Small intestine (tissue), 7 donors: ENCODE measurements around the gene GLIS1. TPM values are rescaled to one million over a fixed set of nuclear protein-coding genes. Genes with fewer than 3 reads are reported as not detected.

ENCODE experiments used
- DNase-seq, 2 donors: peaks; one replicate each; pipeline versions ENCODE4 v3.0.0 to v3.0.0-alpha.2; 2013
- FAIRE-seq: peaks from 2 replicates; lab custom pipeline; 2012; peaks lifted over from hg19 to GRCh38; lab: Jason Lieb, UNC
- H3K27ac ChIP-seq, 3 donors: one replicate each; pipeline ENCODE4 v1.5.1; 2013; ENCODE audit warnings: low read length in 2 of 3, mild to moderate bottlenecking in 2 of 3, control low read depth in 1 of 3, inconsistent platforms in 1 of 3, low read depth in 1 of 3, moderate library complexity in 1 of 3
- H3K27me3 ChIP-seq, 3 donors: one replicate each; pipeline ENCODE4 v1.6.1; 2013; ENCODE audit warnings: low read length in 3 of 3, inconsistent platforms in 1 of 3; ENCODE audit not compliant: control insufficient read depth in 3 of 3, insufficient read depth in 3 of 3
- H3K36me3 ChIP-seq, 3 donors: one replicate each; pipeline ENCODE4 v1.6.1; 2013; ENCODE audit warnings: low read length in 3 of 3, inconsistent platforms in 1 of 3, low read depth in 1 of 3, mild to moderate bottlenecking in 1 of 3, moderate library complexity in 1 of 3; ENCODE audit not compliant: control insufficient read depth in 3 of 3, insufficient read depth in 2 of 3
- H3K4me1 ChIP-seq, 3 donors: one replicate each; pipeline ENCODE4 v1.6.1; 2013; ENCODE audit warnings: low read length in 2 of 3, inconsistent platforms in 1 of 3, low read depth in 1 of 3, mild to moderate bottlenecking in 1 of 3, moderate library complexity in 1 of 3; ENCODE audit not compliant: control insufficient read depth in 3 of 3, insufficient read depth in 2 of 3
- H3K4me3 ChIP-seq, 3 donors: one replicate each; pipeline ENCODE4 v1.5.1; 2013; ENCODE audit warnings: low read length in 3 of 3, control low read depth in 1 of 3, inconsistent platforms in 1 of 3, low read depth in 1 of 3, mild to moderate bottlenecking in 1 of 3, moderate library complexity in 1 of 3
- H3K9me3 ChIP-seq, 2 donors: one replicate each; pipeline ENCODE4 v1.6.1; 2013; ENCODE audit warnings: low read depth in 1 of 2, low read length in 1 of 2; ENCODE audit not compliant: control insufficient read depth in 2 of 2, insufficient read depth in 1 of 2
- WGBS, 3 donors: extraction: QIAGEN DNeasy Blood & Tissue Kit; methylation state at CpG; one replicate each; pipeline ENCODE4 v1.1.7; 2013; 5-methylcytosine and 5-hydroxymethylcytosine counted together
- polyA plus RNA-seq, 4 donors: library from polyadenylated mRNA; stranded (reverse) in 3 of 4; unstranded in 1 of 4; fragments of 200-250 nt in 3 of 4; fragments of 120-200 nt in 1 of 4; gene quantifications; one replicate each; pipeline versions ENCODE4 v1.2.1 to v1.2.3, GENCODE V29; 2013
- donor health status: healthy with polysubstance abuse.
- donor health status: control.
- donor health status: control.
- donor health status: Bipolar disorder and iron deficiency.
- donor health status: healthy.

The GLIS1 gene
- polyA plus RNA-seq, 4 donors = 0.19 to 0.50 TPM; not detected in 2

GRCh38 chr1:53578358-53578757 is 160.6 kb downstream of the GLIS1 start:
- FAIRE-seq = no peak
- WGBS, 3 donors = 58 to 77% (median 63%) methylated on average over 3 of the region's 3 CpGs
- no peaks in the 10 kb centered on the region for H3K27me3 ChIP-seq
- no peak overlapping the region for H3K4me3 ChIP-seq
- no peaks in the 10 kb centered on the region for H3K9me3 ChIP-seq
- H3K36me3 ChIP-seq = no peaks in the 10 kb centered on the region
- DNase-seq = no peak
- peaks cover 0 to 19% (median 0%) of the 10 kb centered on the region in 3 donors for H3K4me1 ChIP-seq
- H3K27ac ChIP-seq = no peak overlapping the region

- 83 to 90% (median 85%) methylated on average over 4 of the region's 4 CpGs for WGBS, 3 donors
- Histone ChIP-seq H3K36me3 (no peaks in the 10 kb centered on the region), H3K27ac (no peak overlapping the region), H3K27me3 (no peaks in the 10 kb centered on the region), H3K9me3 (no peaks in the 10 kb centered on the region), H3K4me3 (no peak overlapping the region), H3K4me1 (peaks cover 0 to 13% (median 0%) of the 10 kb centered on the region in 3 donors)
- FAIRE-seq = no peak
- DNase-seq = no peak
Observed at GRCh38 chr1:53577761-53578100, 161.2 kb downstream of the GLIS1 start.

GRCh38 chr1:53576866-53577760 is 161.9 kb downstream of the GLIS1 start:
- no peak for DNase-seq
- no peaks in the 10 kb centered on the region for H3K9me3 ChIP-seq
- no peak for FAIRE-seq
- no peak overlapping the region for H3K4me3 ChIP-seq
- H3K27ac ChIP-seq = no peak overlapping the region
- WGBS, 3 donors = 89 to 91% (median 89%) methylated on average over 5 of the region's 5 CpGs
- H3K4me1 ChIP-seq = peaks cover 0 to 8% (median 0%) of the 10 kb centered on the region in 3 donors
- H3K36me3 ChIP-seq = no peaks in the 10 kb centered on the region
- H3K27me3 ChIP-seq = no peaks in the 10 kb centered on the region

- Histone ChIP-seq H3K4me3 (no peak overlapping the region), H3K27ac (no peak overlapping the region), H3K4me1 (peaks cover 0 to 5% (median 0%) of the 10 kb centered on the region in 3 donors), H3K36me3 (no peaks in the 10 kb centered on the region), H3K9me3 (no peaks in the 10 kb centered on the region), H3K27me3 (no peaks in the 10 kb centered on the region)
- FAIRE-seq = no peak
- DNase-seq = no peak
- 71 to 73% (median 72%) methylated on average over 6 of the region's 6 CpGs for WGBS, 3 donors
Observed at GRCh38 chr1:53576381-53576801, 162.6 kb downstream of the GLIS1 start.

- WGBS, 3 donors = 70 to 89% (median 75%) methylated on average over 5 of the region's 5 CpGs
Observed at GRCh38 chr1:53575955-53576320, 163.0 kb downstream of the GLIS1 start.

GRCh38 chr1:53575141-53575954 is 163.6 kb downstream of the GLIS1 start:
- no peak overlapping the region for H3K4me3 ChIP-seq
- no peaks in the 10 kb centered on the region for H3K36me3 ChIP-seq
- H3K27me3 ChIP-seq = no peaks in the 10 kb centered on the region
- DNase-seq = no peak
- no peak overlapping the region for H3K27ac ChIP-seq
- H3K4me1 ChIP-seq = peaks cover 0 to 5% (median 0%) of the 10 kb centered on the region in 3 donors
- 64 to 77% (median 65%) methylated on average over 14 of the region's 14 CpGs for WGBS, 3 donors
- FAIRE-seq = no peak
- no peaks in the 10 kb centered on the region for H3K9me3 ChIP-seq

More at GRCh38 chr1:53575955-53576320, 163.0 kb downstream of the GLIS1 start:
- Histone ChIP-seq H3K4me1 (peaks cover 0 to 5% (median 0%) of the 10 kb centered on the region in 3 donors), H3K36me3 (no peaks in the 10 kb centered on the region), H3K27ac (no peak overlapping the region), H3K4me3 (no peak overlapping the region), H3K9me3 (no peaks in the 10 kb centered on the region), H3K27me3 (no peaks in the 10 kb centered on the region)
- no peak for FAIRE-seq
- DNase-seq = no peak

- H3K27ac ChIP-seq = no peak overlapping the region
- 66 to 83% (median 74%) methylated on average over 4 of the region's 4 CpGs for WGBS, 3 donors
- DNase-seq (no peak), FAIRE-seq (no peak)
- no peaks in the 10 kb centered on the region for H3K36me3 ChIP-seq
- no peaks in the 10 kb centered on the region for H3K27me3 ChIP-seq
- H3K4me3 ChIP-seq = no peak overlapping the region
- peaks cover 0 to 1% (median 0%) of the 10 kb centered on the region in 3 donors for H3K4me1 ChIP-seq
- no peaks in the 10 kb centered on the region for H3K9me3 ChIP-seq
Observed at GRCh38 chr1:53574621-53575020, 164.3 kb downstream of the GLIS1 start.

GRCh38 chr1:53573931-53574330 is 165.0 kb downstream of the GLIS1 start:
- H3K4me1 ChIP-seq = no peaks in the 10 kb centered on the region
- no peaks in the 10 kb centered on the region for H3K36me3 ChIP-seq

More at GRCh38 chr1:53573931-53574330, 165.0 kb downstream of the GLIS1 start:
- Histone ChIP-seq H3K27me3 (no peaks in the 10 kb centered on the region), H3K9me3 (no peaks in the 10 kb centered on the region), H3K4me3 (no peak overlapping the region), H3K27ac (no peak overlapping the region)
- FAIRE-seq = no peak
- DNase-seq = no peak
- WGBS, 3 donors = 89 to 92% (median 90%) methylated on average over 4 of the region's 4 CpGs
